Coronary artery (tissue), 2 donors: Measurements from ENCODE around the gene PRELID2.
A peak's percentile ranks its signal among the peaks of the same experiment; 100 is the strongest.
"Not testable (repeated sequence)": the region's sequence is repeated elsewhere in the genome, so short reads cannot be mapped to it uniquely, and the experiment has no call there.

Experiments
- DNase-seq: peaks from one replicate; pipeline ENCODE4 v3.0.0-alpha.2; 2017; ENCODE audit warnings: low spot score
- H3K27ac ChIP-seq, 2 donors: fragments of 200-600 bp; sonication (generic); one replicate each; pipeline ENCODE4 v1.5.1; 2016 to 2019
- H3K4me3 ChIP-seq: fragments of 200-600 bp; sonication (generic); 2 replicates; pipeline ENCODE4 v1.5.1; 2016; ENCODE audit warnings: mild to moderate bottlenecking, moderate library complexity
- CTCF ChIP-seq: fragments of 200-600 bp; sonication (generic); IDR thresholded peaks from one replicate; pipeline ENCODE4 v1.5.1; 2019; ENCODE audit warnings: antibody characterized with exemption

PRELID2 gene

GRCh38 chr5:145834917-145835847 is at the start of gene PRELID2:
PRELID2 (minus strand) TSS chr5:145835342; CDS start chr5:145835251, 91 bp downstream.
- peak; percentile 89 for DNase-seq
- H3K4me3 ChIP-seq: peak within 1 kb of the TSS; percentile 90
- no peak for TF ChIP-seq CTCF
- H3K27ac ChIP-seq: peak within 1 kb of the TSS; percentile 80 to 85

- no peak for TF ChIP-seq CTCF
- DNase-seq: no peak
- Histone ChIP-seq H3K4me3 (no peak overlapping the region), H3K27ac (no peak overlapping the region)
These were observed 39.6 kb upstream of the PRELID2 start for GRCh38 chr5:145874765-145875164.

- DNase-seq: no peak
- Histone ChIP-seq H3K27ac (no peak within 1 kb of the TSS), H3K4me3 (no peak within 1 kb of the TSS)
- TF ChIP-seq CTCF: no peak
These were observed 37.8 kb upstream of the PRELID2 start, which contains the start of gene GRXCR2 for GRCh38 chr5:145872914-145873313. GRXCR2 (minus strand) TSS chr5:145873014; CDS start chr5:145872968, 46 bp downstream.

- no peak for TF ChIP-seq CTCF
- Histone ChIP-seq H3K4me3 (no peak overlapping the region), H3K27ac (no peak overlapping the region)
- DNase-seq: no peak
These were observed 37.3 kb upstream of the PRELID2 start for GRCh38 chr5:145872486-145872885.

GRCh38 chr5:145869753-145870152 is 34.6 kb upstream of the PRELID2 start:
- Histone ChIP-seq H3K27ac (no peak overlapping the region), H3K4me3 (no peak overlapping the region)
- DNase-seq: no peak
- no peak for TF ChIP-seq CTCF

GRCh38 chr5:145867806-145868205 is 32.7 kb upstream of the PRELID2 start:
- DNase-seq: no peak
- H3K4me3 ChIP-seq: no peak overlapping the region
- no peak overlapping the region for H3K27ac ChIP-seq
- no peak for TF ChIP-seq CTCF

- DNase-seq, H3K27ac ChIP-seq, H3K4me3 ChIP-seq: not testable (repeated sequence)
These were observed 29.3 kb upstream of the PRELID2 start for GRCh38 chr5:145864432-145864831.
